Left colon (tissue), 2 donors: Measurements from ENCODE around the gene ST6GALNAC4. TPM values are rescaled to one million over a fixed set of nuclear protein-coding genes. Genes with fewer than 3 reads are reported as not detected.

Source experiments
- ATAC-seq: fragments of 200-7000 bp; cut with Tn5 transposase; one replicate; pipeline ENCODE4 v1.9.1; 2020; ENCODE audit warnings: mild to moderate bottlenecking, moderate library complexity
- DNase-seq, 2 donors: peaks; one replicate each; pipeline ENCODE4 v3.0.0-alpha.2; 2020
- intact Hi-C, 2 donors: fragments of 100-400 bp; cut with DNase I in 1 of 2; cut with micrococcal nuclease in 1 of 2; formaldehyde crosslinking; loops; one replicate each; pipeline versions ENCODE4 v1.11.2 to v1.14.0; 2022; cut with DNase I, micrococcal nuclease
- long read RNA-seq: library from polyadenylated mRNA; unstranded; transcript quantifications from one replicate; pipeline ENCODE4 v2.0.0, GENCODE V29; 2021
- total RNA-seq, 2 donors: library from RNA; stranded (reverse); fragmentation: NEBNext Ultra II Directional; extraction: Animal tissue kit (Norgen Biotek cat#: 25700); gene quantifications; one replicate each; pipeline ENCODE4 v1.2.1, GENCODE V29; 2021
- donor health status: DM: no; HTN: no; CAD: no.
- donor health status: DM: yes; HTN: yes; CAD: no.

ST6GALNAC4 gene, protein sequence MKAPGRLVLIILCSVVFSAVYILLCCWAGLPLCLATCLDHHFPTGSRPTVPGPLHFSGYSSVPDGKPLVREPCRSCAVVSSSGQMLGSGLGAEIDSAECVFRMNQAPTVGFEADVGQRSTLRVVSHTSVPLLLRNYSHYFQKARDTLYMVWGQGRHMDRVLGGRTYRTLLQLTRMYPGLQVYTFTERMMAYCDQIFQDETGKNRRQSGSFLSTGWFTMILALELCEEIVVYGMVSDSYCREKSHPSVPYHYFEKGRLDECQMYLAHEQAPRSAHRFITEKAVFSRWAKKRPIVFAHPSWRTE
- 10 to 100 TPM; 37.5 to 46.9 TPM for total RNA-seq
- long read RNA-seq, transcript ST6GALNAC4-201 (6 exons, 1,691 nt) = major isoform, 10 of 15 reads
- long read RNA-seq, partial matches to known transcripts = 4 of 15 reads
- long read RNA-seq, other reads (novel, unspliced or antisense) = 1 of 15 reads

DNA sequence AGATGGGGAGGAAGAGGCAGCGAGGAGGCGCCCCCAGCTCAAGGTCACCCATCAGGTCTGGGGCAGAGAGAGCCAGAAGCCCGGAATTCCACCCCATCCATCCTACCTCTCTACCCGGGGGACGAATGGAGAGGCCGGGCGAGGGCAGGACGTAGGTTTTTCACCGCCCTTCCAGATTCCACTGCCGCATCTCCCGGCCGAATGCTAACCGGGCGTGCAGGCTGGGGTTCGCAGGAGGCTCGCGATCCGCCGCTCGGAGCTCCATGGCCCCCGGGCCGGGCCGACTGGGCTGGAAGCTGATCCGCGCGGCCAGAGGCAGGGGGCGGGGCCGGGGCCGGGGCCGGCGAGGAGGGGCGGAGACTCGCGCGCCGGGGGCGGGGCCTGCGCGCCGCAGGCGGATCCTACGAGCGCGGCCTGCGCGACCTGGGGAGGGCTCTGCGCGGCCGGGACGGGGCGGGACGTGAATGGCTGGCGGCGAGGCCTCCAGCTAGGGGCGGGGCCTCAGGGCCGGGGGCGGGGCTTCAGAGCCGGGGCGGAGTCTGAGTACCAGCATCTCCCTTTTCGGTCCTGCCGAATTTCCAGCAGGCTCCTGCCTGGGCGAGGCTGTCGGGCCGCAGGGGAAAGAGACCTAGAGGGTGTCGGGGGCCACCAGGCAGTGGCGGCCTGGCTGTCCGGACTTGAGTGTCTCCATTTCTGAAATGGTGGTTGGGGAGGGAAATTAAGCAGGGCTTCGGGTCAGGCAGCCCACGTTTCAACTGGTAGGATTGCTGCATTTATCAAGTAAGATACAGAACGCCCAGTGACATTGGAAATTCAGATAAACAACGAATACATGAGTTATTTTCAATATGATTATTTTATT lies at the start of gene ST6GALNAC4:
Gene ST6GALNAC4, minus strand, starts transcription at position 322 of the 862 bp plus-strand sequence. CDS start 622 bp downstream, outside the sequence.
- ATAC-seq (peak; percentile 71), DNase-seq (peak; percentile 92 to 95)
- intact Hi-C loops = loop anchor here in 1 of 2 donors (10.0 kb wide), 1 partner anchor 132 kb away; the partner anchor contains the start of gene CDK9

DNA sequence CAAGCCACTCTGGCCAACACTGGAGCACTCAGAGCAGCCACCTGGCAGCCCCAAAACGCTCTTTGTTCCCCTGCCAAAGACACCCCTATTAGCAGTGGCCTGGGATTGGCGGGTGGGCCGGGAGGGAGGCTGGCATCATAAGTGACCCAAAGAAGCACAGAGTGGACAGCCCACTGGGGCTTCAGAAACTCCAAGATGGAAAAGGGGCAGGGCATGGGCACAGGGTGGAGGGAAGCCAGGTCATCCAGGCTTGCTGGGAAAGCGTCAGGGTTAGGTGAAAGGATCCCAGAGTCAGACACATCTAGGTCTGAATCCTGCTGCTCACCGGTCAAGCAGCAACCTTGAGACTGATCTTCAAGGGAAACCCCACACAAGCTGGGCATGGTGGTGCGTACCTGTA lies 49.1 kb upstream of the ST6GALNAC4 start:
- intact Hi-C loops = no loop called here
- DNase-seq (no peak), ATAC-seq (peak; percentile 13)

DNA sequence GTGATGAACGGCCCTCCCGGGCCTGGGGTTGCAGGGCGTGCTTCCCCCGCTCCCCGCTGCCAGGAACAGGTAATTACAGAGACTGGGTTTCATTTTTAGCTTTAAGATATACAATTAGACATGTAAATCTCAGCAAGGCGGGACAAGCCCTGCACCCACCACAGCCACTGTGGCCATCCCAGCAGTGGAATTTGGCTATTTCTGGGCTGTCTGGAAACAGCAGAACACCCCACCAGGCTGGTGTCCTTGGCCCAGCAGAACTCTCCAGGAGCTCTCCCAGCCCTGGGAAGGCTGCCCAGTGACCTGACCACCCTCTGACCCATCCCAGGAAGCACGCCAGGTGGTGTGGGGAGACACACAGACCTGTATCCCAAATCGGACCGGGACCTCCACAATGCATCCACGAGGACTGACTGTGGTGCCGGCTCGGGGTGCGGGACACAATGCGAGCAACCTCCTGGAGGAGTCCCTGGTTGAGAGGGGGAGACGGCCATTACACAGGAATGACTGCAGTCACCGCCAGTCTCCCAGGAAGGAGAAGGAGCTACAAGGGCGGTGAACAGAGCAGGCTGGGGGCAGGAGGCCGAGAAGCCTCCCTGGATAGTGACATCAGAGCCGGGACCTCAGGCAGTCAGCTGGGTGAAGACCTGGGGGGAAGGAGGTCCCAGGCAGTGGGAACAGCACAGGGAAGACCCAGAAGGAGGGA lies 46.7 kb upstream of the ST6GALNAC4 start:
- ATAC-seq = no peak
- intact Hi-C loops = no loop called here
- DNase-seq = no peak

DNA sequence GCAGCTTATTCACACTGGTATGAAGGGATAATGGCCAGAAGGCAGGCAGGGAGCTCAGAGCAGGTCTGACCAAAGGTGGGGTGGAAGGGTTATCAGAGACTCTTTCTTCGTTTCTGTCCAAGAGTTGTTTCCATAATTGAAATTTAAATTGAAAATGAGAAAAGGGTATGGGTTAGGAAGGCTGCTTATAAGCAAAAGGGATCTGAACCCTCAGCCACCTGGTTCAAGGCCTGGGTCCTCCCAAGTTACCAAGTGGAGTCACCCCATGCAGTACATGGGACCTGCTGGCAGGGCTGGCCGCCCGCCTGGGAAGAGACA lies 46.2 kb upstream of the ST6GALNAC4 start:
- ATAC-seq = no peak
- DNase-seq = no peak
- intact Hi-C loops = no loop called here

DNA sequence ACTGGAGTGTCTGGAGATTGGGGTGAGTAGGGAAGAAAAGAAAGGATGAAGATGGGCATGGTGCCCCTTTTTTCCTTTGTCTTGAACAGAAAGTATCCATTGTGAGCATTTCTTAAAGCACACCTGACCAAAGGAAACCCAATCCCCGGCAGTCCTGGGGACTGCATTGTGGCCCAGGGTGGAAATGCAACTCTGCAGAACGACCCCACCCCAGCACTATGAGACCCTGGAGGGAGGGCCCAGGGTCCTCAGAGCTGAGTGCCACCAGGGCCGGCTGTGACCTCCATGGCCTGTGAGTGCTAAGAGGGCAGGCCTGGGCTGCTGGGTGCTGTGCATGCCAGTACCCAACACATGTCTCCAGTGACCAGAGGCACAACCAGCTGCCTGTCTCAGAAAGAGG lies 45.4 kb upstream of the ST6GALNAC4 start:
- DNase-seq (no peak), ATAC-seq (no peak)
- intact Hi-C loops = no loop called here

DNA sequence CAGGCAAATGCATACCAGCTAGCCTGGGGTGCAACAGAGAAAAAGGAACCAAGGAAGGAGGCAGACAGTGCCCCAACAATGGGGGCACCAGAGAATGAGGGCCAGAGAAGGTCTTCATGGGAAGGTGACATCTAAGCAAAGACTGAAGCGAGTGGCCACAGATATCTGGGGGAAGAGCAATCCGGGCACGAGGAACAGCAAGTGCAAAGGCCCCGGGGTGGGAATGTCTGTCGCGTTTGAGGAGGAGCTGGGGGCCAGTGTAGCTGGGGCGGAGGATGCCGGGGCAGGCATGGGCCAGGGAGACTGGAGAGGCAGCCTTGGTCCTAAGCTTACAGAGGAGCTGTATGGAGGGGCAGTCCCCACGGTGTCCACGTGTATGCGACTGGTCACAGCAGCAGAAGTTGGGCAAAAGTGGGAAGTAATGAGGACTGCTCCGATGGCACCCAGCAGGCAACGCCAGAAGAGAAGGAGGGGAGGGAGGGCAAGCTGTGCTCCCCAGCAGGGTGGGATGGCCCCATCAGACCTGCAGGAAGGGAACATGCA lies 44.8 kb upstream of the ST6GALNAC4 start:
- DNase-seq (no peak), ATAC-seq (no peak)
- intact Hi-C loops = no loop called here

DNA sequence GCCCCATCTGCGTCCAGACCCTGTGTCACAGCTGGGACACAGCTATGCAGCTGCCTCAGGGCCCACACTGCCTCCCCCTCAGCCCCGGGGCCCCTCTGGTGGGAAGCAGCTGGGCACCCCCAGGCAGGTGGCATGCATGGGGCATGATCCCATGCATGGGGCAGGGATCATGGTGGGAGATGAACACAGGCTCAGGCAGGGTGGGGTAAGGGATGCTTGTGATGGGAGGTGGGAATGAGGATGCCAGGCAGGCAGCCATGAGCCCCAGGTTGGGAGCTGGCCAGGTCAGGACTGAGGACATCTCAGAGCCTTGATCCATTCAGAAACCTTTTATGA lies 44.3 kb upstream of the ST6GALNAC4 start:
- intact Hi-C loops = no loop called here
- ATAC-seq = no peak
- no peak for DNase-seq

DNA sequence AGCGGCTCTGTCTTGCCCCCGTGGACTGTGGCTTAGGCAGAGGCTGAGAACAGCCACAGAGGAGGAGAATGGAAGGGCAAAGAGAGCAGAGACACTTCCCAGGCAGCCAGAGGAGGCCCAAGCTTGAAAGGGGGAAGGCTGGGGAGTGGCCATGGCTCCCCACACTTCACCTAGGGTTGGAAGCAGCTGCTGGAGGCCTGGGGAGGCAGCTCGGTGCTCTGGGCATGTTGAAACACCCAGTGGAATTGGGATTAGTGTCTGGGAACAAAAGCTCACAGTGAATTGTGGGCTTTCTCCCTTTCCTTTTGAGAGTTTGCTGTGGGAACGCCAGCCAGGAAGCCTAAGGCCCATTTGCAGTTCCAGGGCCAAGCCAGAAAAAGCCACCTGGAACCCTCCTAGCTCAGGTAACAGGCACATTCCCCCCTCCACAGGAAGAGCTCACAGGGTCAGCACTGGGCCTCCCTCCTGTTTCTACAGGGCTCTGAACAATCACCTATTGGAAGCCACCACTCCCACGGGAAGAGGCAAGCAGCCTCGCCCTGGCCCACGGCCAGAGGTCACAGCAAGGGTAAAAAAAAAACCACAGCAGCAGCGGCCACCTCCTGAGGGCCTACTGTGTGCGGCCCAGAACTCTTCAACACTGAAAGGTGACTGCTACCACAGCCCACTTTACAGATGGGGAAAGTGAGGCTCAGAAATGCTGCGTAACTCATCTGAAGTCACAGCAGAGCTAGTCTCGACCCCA lies 43.7 kb upstream of the ST6GALNAC4 start:
- intact Hi-C loops = no loop called here
- DNase-seq = no peak
- peak; percentile 32 for ATAC-seq

DNA sequence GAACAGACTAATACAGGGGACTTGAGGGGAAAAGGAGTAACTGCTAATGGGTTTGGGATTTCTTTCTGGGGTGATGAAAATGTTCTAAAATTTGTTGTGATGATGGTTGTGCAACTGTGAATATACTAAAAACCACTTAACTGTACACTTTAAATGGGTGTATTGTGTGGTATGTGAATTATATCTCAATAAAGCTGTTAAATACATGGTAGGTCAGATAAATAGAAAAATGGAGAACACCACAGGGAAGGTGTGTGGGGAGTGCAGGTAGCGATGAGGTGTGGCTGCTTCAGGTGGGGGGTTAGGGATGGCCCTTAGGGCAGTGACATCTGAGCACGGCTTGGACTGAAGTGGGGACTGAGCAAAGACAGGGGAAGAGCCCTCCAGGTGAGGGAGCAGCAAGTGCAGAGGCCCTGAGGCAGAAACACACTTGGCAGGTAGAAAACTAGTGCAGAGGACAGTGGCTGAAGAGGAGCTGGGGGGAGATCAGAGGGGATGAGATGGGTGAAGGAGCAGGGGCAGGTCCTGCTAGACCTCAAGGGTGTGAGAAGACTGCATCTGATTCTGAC lies 43.1 kb upstream of the ST6GALNAC4 start:
- intact Hi-C loops = no loop called here
- no peak for DNase-seq
- ATAC-seq = no peak

DNA sequence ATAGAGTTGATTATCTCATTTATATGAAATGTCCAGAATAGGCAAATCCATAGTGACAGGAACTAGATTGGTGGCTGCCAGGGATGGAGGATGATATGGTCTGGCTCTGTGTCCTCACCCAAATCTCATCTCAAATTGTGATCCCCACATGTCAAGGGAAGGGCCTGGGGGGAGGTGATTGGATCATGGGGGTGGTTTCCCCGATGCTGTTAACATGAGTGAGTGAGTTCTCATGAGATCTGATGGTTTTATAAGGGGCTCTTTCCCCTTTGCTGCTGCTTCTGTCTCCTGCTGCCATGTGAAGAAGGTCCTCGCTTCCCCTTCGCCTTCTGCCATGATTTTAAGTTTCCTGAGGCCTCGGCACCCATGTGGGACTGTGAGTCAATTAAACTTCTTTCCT lies 42.6 kb upstream of the ST6GALNAC4 start:
- ATAC-seq (no peak), DNase-seq (no peak)
- intact Hi-C loops = no loop called here

DNA sequence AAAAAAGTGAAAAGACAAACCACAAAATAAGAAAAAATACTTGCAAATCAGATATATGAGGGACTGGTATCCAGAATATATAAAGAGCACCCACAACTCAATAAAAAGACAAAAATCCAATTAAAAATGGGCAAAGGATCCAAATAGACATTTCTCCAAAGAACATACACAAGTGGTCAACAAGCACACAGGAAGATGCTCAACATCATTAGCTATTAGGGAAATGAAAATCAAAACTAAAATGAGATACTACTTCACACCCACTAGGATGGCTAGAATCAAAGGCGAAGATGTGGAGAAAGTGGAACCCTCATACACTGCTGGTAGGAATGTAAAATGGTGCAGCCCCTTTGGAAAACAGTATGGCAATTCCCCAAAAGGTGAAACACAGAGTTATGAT lies 41.9 kb upstream of the ST6GALNAC4 start:
- intact Hi-C loops = no loop called here
- ATAC-seq = no peak

DNA sequence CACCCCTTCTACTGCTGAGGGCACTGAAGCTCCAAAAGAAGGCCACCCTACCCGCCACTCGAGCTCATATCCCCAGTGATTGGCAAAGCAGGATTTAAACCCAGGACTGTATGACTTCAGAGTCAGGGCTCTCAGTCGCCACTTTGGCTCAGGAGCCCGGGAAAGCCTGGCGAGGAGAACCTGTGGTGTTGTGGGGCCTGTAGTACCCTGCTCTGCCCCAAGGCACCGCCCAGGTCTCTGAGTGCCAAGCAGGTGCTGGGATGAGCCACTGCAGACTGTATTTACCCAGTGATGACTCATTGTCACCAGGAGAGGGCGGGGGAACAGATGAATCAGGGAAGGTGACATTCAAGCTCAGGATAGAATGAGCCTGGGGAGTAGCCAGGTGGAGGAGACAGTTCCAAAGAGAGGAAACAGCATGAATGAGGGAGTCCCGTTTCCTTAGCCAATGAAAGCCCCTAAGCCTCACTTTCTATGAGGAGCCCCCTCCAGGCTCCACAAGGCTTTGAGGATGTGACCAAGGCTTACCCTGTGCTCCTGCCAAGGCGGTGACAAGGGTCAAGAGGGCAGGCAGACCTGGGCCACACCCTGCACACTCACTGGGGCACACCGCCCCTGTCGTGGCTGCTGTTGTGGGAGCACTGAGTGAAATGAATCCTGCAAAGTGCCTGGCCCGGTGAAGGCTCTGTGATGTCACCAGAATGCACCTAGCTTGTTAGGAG lies 38.6 kb upstream of the ST6GALNAC4 start:
- DNase-seq (peak; percentile 85 to 95), ATAC-seq (peak; percentile 88)
- intact Hi-C loops = no loop called here

More for the DNA sequence above, 41.9 kb upstream of the ST6GALNAC4 start:
- DNase-seq = no peak

DNA sequence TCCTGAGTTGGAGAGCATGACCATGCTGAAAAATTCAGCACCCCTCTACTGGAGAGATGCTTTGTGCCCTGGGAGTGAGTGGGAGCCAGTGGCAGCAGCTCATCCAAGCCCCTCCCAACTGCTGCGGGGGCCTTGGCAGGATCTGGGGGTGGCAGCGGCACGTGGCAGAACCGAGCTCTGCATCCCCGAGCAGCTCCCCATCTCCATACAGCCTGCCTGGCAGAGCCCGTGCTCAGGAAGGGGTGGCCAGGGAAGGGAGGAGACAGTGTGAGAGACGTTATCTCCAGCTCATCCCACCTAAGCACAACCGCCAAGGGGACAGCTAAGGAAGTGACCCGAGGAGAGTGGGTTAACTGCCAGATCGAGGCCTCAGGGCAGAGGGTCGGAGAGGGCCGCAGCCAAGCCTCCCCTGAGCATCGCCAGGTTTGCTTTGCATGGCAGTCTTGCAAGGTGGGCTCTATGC lies 38.0 kb upstream of the ST6GALNAC4 start:
- ATAC-seq = no peak
- DNase-seq = no peak
- intact Hi-C loops = no loop called here

DNA sequence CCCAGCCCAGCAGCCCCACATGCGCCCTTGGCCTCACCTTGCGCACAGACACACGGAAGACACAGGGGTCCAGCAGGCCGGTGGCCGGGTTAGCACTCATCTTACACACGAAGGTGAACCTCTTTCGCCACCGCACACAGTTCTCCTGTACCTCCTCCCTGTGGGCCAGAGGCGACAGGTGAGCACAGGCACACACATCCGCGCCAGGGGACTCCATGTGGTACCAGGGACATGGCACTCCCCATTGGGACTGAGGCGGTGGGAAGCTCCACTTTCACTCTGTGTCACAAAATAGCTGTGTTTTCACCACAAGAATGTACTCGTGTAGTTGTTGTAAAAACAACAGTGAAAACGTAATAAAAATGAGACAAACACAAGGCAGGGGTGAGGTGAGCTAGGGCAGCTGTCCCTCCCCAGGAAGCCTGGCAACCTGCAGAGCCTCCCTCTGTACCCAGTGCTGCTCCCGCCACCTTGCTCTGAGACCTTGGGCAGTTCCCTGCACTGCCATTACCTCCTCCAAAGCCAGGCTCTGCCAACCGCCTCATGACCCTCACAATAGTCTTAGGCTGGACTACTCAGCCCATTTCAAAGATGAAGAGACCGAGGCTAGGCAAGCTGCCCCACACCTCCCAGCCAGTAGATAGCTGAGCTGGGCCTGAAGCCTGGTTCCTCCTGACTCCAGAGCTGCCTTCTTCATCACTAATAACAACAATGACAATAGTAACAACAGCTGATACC lies 37.1 kb upstream of the ST6GALNAC4 start:
- intact Hi-C loops = no loop called here
- ATAC-seq (peak; percentile 30), DNase-seq (no peak)

DNA sequence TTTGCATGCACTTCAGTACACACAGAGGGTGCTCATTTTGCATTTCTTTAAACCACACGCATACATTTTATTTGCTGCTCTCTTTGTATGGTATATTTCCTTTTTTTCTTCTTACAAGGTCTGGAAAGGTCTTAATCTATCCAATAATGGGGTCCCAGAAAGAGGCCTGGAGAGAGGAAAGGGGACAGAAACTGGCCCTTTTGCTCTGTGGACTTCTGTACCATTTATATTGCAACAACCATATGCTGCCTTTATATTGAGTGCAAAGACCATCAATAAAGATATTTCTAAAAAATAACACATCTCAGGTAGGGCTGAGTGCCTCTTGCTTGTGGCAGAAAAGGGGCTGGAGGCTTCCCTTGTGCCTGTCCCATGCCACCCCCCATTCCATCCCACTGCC lies 36.3 kb upstream of the ST6GALNAC4 start:
- intact Hi-C loops = no loop called here
- DNase-seq (no peak), ATAC-seq (no peak)

DNA sequence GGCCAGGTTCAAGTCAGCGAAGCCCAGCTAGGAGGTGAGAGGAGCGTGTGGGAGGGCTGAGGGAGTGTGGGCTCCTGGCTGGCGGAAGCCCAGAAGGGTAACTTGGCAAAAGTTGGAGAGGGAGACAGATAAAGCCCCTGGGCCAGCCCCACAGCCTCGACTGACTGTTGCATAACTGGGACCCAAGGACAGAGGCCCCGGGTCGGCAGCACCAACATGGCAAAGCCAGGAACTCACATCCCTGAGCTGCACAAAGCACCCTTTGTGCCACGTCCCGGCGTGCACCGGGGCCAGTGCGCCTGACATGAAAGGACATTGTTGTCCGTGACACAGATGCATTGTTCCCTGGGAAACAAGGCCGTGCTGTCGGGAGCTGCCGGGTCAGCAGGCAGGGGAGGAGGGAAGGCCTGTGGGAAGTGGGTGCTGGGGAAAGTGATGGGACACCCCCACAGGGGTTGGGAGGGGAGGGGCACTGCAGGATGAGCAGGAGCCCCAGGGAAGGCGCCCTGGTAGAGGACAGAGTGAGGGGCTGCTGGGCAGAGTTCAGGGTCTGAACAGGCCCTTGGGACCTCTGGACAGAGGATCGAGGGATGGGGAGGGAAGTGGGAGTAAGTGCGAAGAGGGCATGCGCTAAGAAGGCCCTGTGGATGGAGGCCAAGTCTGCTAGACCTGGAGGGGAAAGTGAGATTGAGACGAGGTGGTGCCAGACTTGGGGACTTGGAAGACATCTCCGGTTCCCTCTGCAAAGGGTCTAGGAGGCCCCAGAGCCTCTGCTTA lies 33.9 kb upstream of the ST6GALNAC4 start:
- intact Hi-C loops = no loop called here
- ATAC-seq = no peak
- peak in 1 of 2 donors; percentile 43 for DNase-seq
